DND-41 (cell line): ENCODE data around the gene TSG101.

Source experiments
- ATAC-seq: fragments of 200-7000 bp; cut with Tn5 transposase; 3 replicates; pipeline ENCODE4 v1.9.1; 2021; ENCODE audit warnings: low read depth; ENCODE audit not compliant: insufficient read depth
- DNase-seq: peaks from one replicate; pipeline ENCODE4 v3.0.0-alpha.2; 2020
- H2AFZ ChIP-seq: 2 replicates; pipeline ENCODE4 v1.6.0; 2012; ENCODE audit warnings: low read depth, low read length
- H3K27ac ChIP-seq: 2 replicates; pipeline ENCODE4 v1.5.1; 2012; ENCODE audit warnings: low read length, inconsistent platforms
- H3K27me3 ChIP-seq: fragments of 200-600 bp; sonication (generic); 2 replicates; pipeline ENCODE4 v1.6.0; 2012; ENCODE audit warnings: low read length, mild to moderate bottlenecking, inconsistent platforms; ENCODE audit not compliant: insufficient read depth, poor library complexity
- H3K36me3 ChIP-seq: 2 replicates; pipeline ENCODE4 v1.5.1; 2012; ENCODE audit warnings: low read length, inconsistent platforms; ENCODE audit not compliant: insufficient read depth
- H3K4me1 ChIP-seq: 2 replicates; pipeline ENCODE4 v1.5.1; 2012; ENCODE audit warnings: mild to moderate bottlenecking, low read length; ENCODE audit not compliant: insufficient read depth
- H3K4me2 ChIP-seq: 2 replicates; pipeline ENCODE4 v1.6.0; 2012; ENCODE audit warnings: mild to moderate bottlenecking, moderate library complexity, low read length, inconsistent platforms; ENCODE audit not compliant: insufficient read depth
- H3K4me3 ChIP-seq, 2 experiments: fragments of 200-600 bp in 1 of 2; shearing (Covaris generic) in 1 of 2; 2 replicates each; pipeline ENCODE4 v1.5.1; 2012 to 2016; ENCODE audit warnings: inconsistent platforms in 2 of 2, low read length in 2 of 2, mild to moderate bottlenecking in 2 of 2, low read depth in 1 of 2, moderate library complexity in 1 of 2
- H3K79me2 ChIP-seq: 2 replicates; pipeline ENCODE4 v1.6.0; 2012; ENCODE audit warnings: low read length, inconsistent platforms; ENCODE audit not compliant: insufficient read depth
- H3K9ac ChIP-seq: 2 replicates; pipeline ENCODE4 v1.6.0; 2012; ENCODE audit warnings: low read depth, mild to moderate bottlenecking, inconsistent platforms, low read length, moderate library complexity
- H3K9me3 ChIP-seq: 2 replicates; pipeline ENCODE4 v1.5.1; 2012; ENCODE audit warnings: low read length, moderate library complexity, mild to moderate bottlenecking, inconsistent platforms; ENCODE audit not compliant: insufficient read depth, severe bottlenecking
- H4K20me1 ChIP-seq: 2 replicates; pipeline ENCODE4 v1.6.0; 2012; ENCODE audit warnings: low read length; ENCODE audit not compliant: insufficient read depth
- EZH2 ChIP-seq: IDR thresholded peaks from 3 replicates; pipeline ENCODE4 v1.6.1; 2012; ENCODE audit warnings: borderline replicate concordance, low read depth, mild to moderate bottlenecking, moderate library complexity, low read length, inconsistent platforms; ENCODE audit not compliant: severe bottlenecking
- TF ChIP-seq, protein P1 (sequence below): IDR thresholded peaks from 2 replicates; pipeline ENCODE4 v1.5.1; 2012; ENCODE audit warnings: borderline replicate concordance, low read length, moderate library complexity, mild to moderate bottlenecking; ENCODE audit not compliant: poor library complexity, severe bottlenecking; ENCODE audit errors: extremely low read depth

TSG101 gene

DNA sequence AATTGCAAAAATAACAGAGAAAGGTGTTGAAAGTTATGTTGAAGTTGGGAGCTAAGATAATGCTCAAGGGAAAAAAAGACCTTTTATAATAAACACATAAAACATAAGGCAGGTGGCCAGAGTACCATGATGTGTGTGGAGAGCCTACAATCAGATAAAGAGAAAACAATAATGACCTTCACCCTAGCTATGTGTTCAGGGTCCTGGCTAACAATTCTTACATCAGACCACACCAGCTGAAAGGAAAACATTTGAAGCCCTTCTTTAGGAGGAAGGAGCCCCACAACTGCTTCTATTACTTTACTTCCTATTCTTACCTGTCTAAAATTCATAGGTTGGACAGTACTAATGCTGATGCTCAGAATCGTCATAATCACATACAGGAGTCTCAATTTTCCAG is 2.5 kb downstream of the TSG101 start:
- peaks cover 29% of the 10 kb centered on the region for H3K4me1 ChIP-seq
- no peak overlapping the region for H3K9ac ChIP-seq
- H3K27ac ChIP-seq: no peak overlapping the region
- TF ChIP-seq, protein P1, sequence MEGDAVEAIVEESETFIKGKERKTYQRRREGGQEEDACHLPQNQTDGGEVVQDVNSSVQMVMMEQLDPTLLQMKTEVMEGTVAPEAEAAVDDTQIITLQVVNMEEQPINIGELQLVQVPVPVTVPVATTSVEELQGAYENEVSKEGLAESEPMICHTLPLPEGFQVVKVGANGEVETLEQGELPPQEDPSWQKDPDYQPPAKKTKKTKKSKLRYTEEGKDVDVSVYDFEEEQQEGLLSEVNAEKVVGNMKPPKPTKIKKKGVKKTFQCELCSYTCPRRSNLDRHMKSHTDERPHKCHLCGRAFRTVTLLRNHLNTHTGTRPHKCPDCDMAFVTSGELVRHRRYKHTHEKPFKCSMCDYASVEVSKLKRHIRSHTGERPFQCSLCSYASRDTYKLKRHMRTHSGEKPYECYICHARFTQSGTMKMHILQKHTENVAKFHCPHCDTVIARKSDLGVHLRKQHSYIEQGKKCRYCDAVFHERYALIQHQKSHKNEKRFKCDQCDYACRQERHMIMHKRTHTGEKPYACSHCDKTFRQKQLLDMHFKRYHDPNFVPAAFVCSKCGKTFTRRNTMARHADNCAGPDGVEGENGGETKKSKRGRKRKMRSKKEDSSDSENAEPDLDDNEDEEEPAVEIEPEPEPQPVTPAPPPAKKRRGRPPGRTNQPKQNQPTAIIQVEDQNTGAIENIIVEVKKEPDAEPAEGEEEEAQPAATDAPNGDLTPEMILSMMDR: no peak
- no peak for TF ChIP-seq EZH2
- H3K36me3 ChIP-seq: peaks cover 25% of the 10 kb centered on the region
- peaks cover 81% of the 10 kb centered on the region for H3K79me2 ChIP-seq
- no peaks in the 10 kb centered on the region for H3K9me3 ChIP-seq
- H3K27me3 ChIP-seq: no peaks in the 10 kb centered on the region
- ATAC-seq (no peak), DNase-seq (no peak)
- no peak overlapping the region for H2AFZ ChIP-seq
- H4K20me1 ChIP-seq: peaks cover 2% of the 10 kb centered on the region; the same call in 1 of the 2 replicates
- peak overlapping the region; percentile 6; the same call in 1 of the 2 replicates for H3K4me2 ChIP-seq
- H3K4me3 ChIP-seq: no peak overlapping the region

GRCh38 chr11:18523084-18523483 is 3.7 kb downstream of the TSG101 start:
- Histone ChIP-seq H3K27ac (no peak overlapping the region), H3K27me3 (no peaks in the 10 kb centered on the region), H3K4me2 (no peak overlapping the region), H3K36me3 (peaks cover 28% of the 10 kb centered on the region), H3K4me3 (no peak overlapping the region), H4K20me1 (peaks cover 2% of the 10 kb centered on the region; the same call in 1 of the 2 replicates), H3K4me1 (peaks cover 29% of the 10 kb centered on the region), H3K9me3 (no peaks in the 10 kb centered on the region), H3K9ac (no peak overlapping the region), H2AFZ (no peak overlapping the region), H3K79me2 (peaks cover 81% of the 10 kb centered on the region)
- ATAC-seq (no peak), DNase-seq (no peak)
- TF ChIP-seq, protein P1: no peak
- TF ChIP-seq EZH2: no peak

DNA sequence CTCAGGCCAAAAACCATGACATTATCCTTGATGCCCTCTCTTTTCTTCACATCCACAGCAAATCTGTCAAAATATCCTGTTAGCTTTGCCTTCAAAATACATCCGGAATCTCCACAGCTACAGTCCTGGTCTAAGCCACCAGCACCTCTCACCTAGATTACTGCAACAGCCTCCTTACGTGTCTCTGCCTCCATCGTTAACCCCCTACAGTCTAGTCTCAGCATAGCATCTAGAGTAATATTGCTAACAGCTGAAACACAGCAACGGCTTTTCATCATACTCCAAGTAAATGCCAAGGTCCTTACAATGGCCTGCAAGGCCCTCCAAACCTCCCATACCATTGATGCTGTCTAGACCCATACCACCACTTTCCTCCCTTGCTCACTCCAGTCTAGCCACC is 4.4 kb downstream of the TSG101 start:
- no peak overlapping the region for H3K4me2 ChIP-seq
- peaks cover 2% of the 10 kb centered on the region; the same call in 1 of the 2 replicates for H4K20me1 ChIP-seq
- DNase-seq: no peak
- no peak for ATAC-seq
- H3K36me3 ChIP-seq: peaks cover 35% of the 10 kb centered on the region
- H3K27me3 ChIP-seq: no peaks in the 10 kb centered on the region
- H3K4me1 ChIP-seq: peaks cover 22% of the 10 kb centered on the region
- no peaks in the 10 kb centered on the region for H3K9me3 ChIP-seq
- peaks cover 80% of the 10 kb centered on the region for H3K79me2 ChIP-seq
- no peak overlapping the region for H3K4me3 ChIP-seq
- TF ChIP-seq, protein P1: peak; percentile 29
- TF ChIP-seq EZH2: no peak
- H3K27ac ChIP-seq: no peak overlapping the region
- H2AFZ ChIP-seq: no peak overlapping the region
- H3K9ac ChIP-seq: no peak overlapping the region

GRCh38 chr11:18521122-18521521 is 5.6 kb downstream of the TSG101 start:
- no peak for TF ChIP-seq EZH2
- TF ChIP-seq, protein P1: no peak
- Histone ChIP-seq H3K4me3 (no peak overlapping the region), H3K4me1 (peaks cover 18% of the 10 kb centered on the region), H2AFZ (no peak overlapping the region), H3K36me3 (peaks cover 31% of the 10 kb centered on the region), H3K9ac (no peak overlapping the region), H4K20me1 (no peaks in the 10 kb centered on the region; the same call in 1 of the 2 replicates), H3K79me2 (peaks cover 67% of the 10 kb centered on the region), H3K27ac (no peak overlapping the region), H3K4me2 (no peak overlapping the region), H3K27me3 (no peaks in the 10 kb centered on the region), H3K9me3 (no peaks in the 10 kb centered on the region)
- no peak for DNase-seq
- ATAC-seq: no peak
